Measurements from ENCODE around the gene NXN.
A peak's percentile ranks its signal among the peaks of the same experiment; 100 is the strongest.

The NXN gene

GRCh38 chr17:1024076-1024475 lies 44.5 kb upstream of the NXN start:
- H2BK12ac ChIP-seq (ENCODE audit: low read length in 2 of 2), result no peak overlapping the region
- H2AK5ac ChIP-seq (ENCODE audit: low read length, severe bottlenecking), result no peak overlapping the region
- H2AFZ ChIP-seq (ENCODE audit: low read depth, low read length), result no peak overlapping the region
- H2BK120ac ChIP-seq (ENCODE audit: low read depth, low read length), result no peak overlapping the region
- no peak overlapping the region for H3K4me2 ChIP-seq (ENCODE audit: low read length, poor library complexity, severe bottlenecking)
- H3K14ac ChIP-seq (ENCODE audit: low read length in 2 of 2), result no peak overlapping the region
- H3K9ac ChIP-seq (ENCODE audit: low read length), result no peak overlapping the region
- H4K91ac ChIP-seq (ENCODE audit: low read length), result no peak overlapping the region
- H3K4me3 ChIP-seq (ENCODE audit: insufficient read depth in 1 of 2, low read depth in 1 of 2, low read length in 2 of 2), result no peak overlapping the region
- no peak overlapping the region for H3K23ac ChIP-seq (ENCODE audit: low read length in 2 of 2)
- no peaks in the 10 kb centered on the region for H3K9me3 ChIP-seq (ENCODE audit: control insufficient read depth, low read length)
- 98% methylated on average over 27 of the region's 27 CpGs for WGBS
- H3K4me1 ChIP-seq (ENCODE audit: control insufficient read depth, insufficient read depth, low read depth, low read length), result peaks cover 9% of the 10 kb centered on the region
- H3K27me3 ChIP-seq (ENCODE audit: control insufficient read depth in 1 of 2, insufficient read depth in 1 of 2, low read length in 2 of 2), result no peaks in the 10 kb centered on the region
- peaks cover 24 to 81% of the 10 kb centered on the region in 2 experiments for H3K36me3 ChIP-seq (ENCODE audit: control insufficient read depth in 1 of 2, insufficient read depth in 2 of 2, low read depth in 1 of 2, low read length in 2 of 2)
- no peak overlapping the region for H2BK15ac ChIP-seq (ENCODE audit: low read depth, poor library complexity, severe bottlenecking)
- no peak overlapping the region for H4K8ac ChIP-seq (ENCODE audit: low read length)
- H3K4ac ChIP-seq (ENCODE audit: low read depth in 1 of 2, low read length in 2 of 2), result no peak overlapping the region
- H3K18ac ChIP-seq (ENCODE audit: low read depth in 1 of 2, low read length in 2 of 2), result no peak overlapping the region
- DNase-seq, result no peak
- no peak overlapping the region for H3K27ac ChIP-seq (ENCODE audit: low read length, poor library complexity, severe bottlenecking)
- no peak overlapping the region for H2BK5ac ChIP-seq (ENCODE audit: low read depth, low read length, poor library complexity, severe bottlenecking)
- H3K79me1 ChIP-seq (replicated peaks; ENCODE audit: low read length, poor library complexity, severe bottlenecking), result peaks cover 54% of the 10 kb centered on the region

DNA sequence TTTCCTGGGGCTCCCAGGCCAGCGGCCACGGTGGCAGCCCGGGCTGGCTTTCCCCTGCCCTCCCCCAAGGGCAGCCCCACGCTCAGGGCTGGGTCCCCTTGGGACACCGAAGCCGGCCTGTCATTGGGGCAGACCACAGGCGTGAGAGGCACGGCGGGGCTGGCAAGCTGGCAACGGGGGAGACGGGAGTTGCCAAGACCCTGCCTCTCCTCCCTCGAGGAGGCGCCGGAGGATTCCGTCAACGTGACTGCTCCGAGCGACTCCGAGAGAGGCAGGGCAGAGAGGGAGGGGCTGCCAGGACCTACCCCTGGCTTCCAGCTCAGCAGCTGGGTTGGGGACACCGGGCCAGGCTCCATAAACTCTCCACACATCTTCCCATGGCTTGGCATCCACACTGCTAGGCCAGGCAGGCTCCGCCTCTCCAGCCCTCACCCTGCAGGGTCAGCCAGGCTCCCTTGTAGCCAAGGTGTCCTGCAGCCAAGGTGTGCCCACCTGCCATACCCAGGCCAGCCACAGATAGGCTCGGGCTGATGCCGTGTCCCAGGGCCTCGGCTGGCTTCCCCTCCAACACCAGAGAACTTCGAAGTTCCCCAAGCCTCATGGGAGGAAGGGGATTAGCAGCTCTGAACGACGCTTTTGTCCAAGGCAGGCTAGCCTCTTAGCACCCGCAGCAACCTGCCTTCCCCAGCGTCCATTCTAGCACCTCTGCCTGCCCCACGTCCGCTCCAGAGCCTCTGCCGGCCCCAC lies 42.9 kb upstream of the NXN start:
- no peak overlapping the region for H3K9ac ChIP-seq (ENCODE audit: low read length)
- no peak overlapping the region for H2AK5ac ChIP-seq (ENCODE audit: low read length, severe bottlenecking)
- no peak overlapping the region for H2AFZ ChIP-seq (ENCODE audit: low read depth, low read length)
- H3K4me2 ChIP-seq (ENCODE audit: low read length, poor library complexity, severe bottlenecking), result no peak overlapping the region
- peak overlapping the region; percentile 43 for H4K8ac ChIP-seq (ENCODE audit: low read length)
- DNase-seq, result no peak
- peaks cover 50% of the 10 kb centered on the region for H3K79me1 ChIP-seq (replicated peaks; ENCODE audit: low read length, poor library complexity, severe bottlenecking)
- no peak overlapping the region for H2BK15ac ChIP-seq (ENCODE audit: low read depth, poor library complexity, severe bottlenecking)
- H2BK12ac ChIP-seq (ENCODE audit: low read length in 2 of 2), result no peak overlapping the region
- no peak overlapping the region for H3K18ac ChIP-seq (ENCODE audit: low read depth in 1 of 2, low read length in 2 of 2)
- no peak overlapping the region for H3K4me3 ChIP-seq (ENCODE audit: insufficient read depth in 1 of 2, low read depth in 1 of 2, low read length in 2 of 2)
- no peak overlapping the region for H2BK120ac ChIP-seq (ENCODE audit: low read depth, low read length)
- peaks cover 7% of the 10 kb centered on the region for H3K4me1 ChIP-seq (ENCODE audit: control insufficient read depth, insufficient read depth, low read depth, low read length)
- H3K23ac ChIP-seq (ENCODE audit: low read length in 2 of 2), result peak overlapping the region in 1 of 2 experiments; percentile 24
- no peaks in the 10 kb centered on the region for H3K27me3 ChIP-seq (ENCODE audit: control insufficient read depth in 1 of 2, insufficient read depth in 1 of 2, low read length in 2 of 2)
- peaks cover 29 to 83% of the 10 kb centered on the region in 2 experiments for H3K36me3 ChIP-seq (ENCODE audit: control insufficient read depth in 1 of 2, insufficient read depth in 2 of 2, low read depth in 1 of 2, low read length in 2 of 2)
- H4K91ac ChIP-seq (ENCODE audit: low read length), result peak overlapping the region; percentile 25
- H3K27ac ChIP-seq (ENCODE audit: low read length, poor library complexity, severe bottlenecking), result no peak overlapping the region
- H2BK5ac ChIP-seq (ENCODE audit: low read depth, low read length, poor library complexity, severe bottlenecking), result no peak overlapping the region
- no peaks in the 10 kb centered on the region for H3K9me3 ChIP-seq (ENCODE audit: control insufficient read depth, low read length)
- no peak overlapping the region for H3K14ac ChIP-seq (ENCODE audit: low read length in 2 of 2)
- 95% methylated on average over 32 of the region's 32 CpGs for WGBS
- H3K4ac ChIP-seq (ENCODE audit: low read depth in 1 of 2, low read length in 2 of 2), result peak overlapping the region in 1 of 2 experiments; percentile 27

DNA sequence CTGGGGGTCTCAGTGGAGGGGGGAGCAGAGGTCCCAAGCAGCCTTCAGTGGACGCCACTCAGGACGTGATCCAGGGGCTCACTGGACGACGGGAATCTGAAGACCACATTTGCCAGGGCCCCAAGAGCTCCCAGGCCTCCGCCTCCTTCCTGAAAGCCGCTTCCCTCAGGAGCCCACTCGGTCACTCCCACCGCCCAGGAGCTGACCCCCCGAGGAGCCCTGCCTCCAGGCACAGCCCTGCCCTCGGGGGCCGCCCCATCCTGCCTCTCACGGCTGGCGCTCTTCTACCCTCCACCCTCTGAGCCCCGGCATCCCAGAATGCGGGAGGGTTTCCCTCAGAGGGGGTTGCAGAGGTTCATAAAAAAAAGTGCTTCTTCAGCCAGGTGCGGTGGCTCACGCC lies 41.6 kb upstream of the NXN start:
- H3K14ac ChIP-seq (ENCODE audit: low read length in 2 of 2), result no peak overlapping the region
- H3K4me3 ChIP-seq (ENCODE audit: insufficient read depth in 1 of 2, low read depth in 1 of 2, low read length in 2 of 2), result no peak overlapping the region
- no peak overlapping the region for H2AK5ac ChIP-seq (ENCODE audit: low read length, severe bottlenecking)
- no peak overlapping the region for H2BK15ac ChIP-seq (ENCODE audit: low read depth, poor library complexity, severe bottlenecking)
- no peak for DNase-seq
- no peak overlapping the region for H3K27ac ChIP-seq (ENCODE audit: low read length, poor library complexity, severe bottlenecking)
- peaks cover 45% of the 10 kb centered on the region for H3K79me1 ChIP-seq (replicated peaks; ENCODE audit: low read length, poor library complexity, severe bottlenecking)
- no peak overlapping the region for H3K18ac ChIP-seq (ENCODE audit: low read depth in 1 of 2, low read length in 2 of 2)
- peaks cover 6% of the 10 kb centered on the region for H3K4me1 ChIP-seq (ENCODE audit: control insufficient read depth, insufficient read depth, low read depth, low read length)
- peaks cover 30 to 80% of the 10 kb centered on the region in 2 experiments for H3K36me3 ChIP-seq (ENCODE audit: control insufficient read depth in 1 of 2, insufficient read depth in 2 of 2, low read depth in 1 of 2, low read length in 2 of 2)
- H2AFZ ChIP-seq (ENCODE audit: low read depth, low read length), result no peak overlapping the region
- H3K23ac ChIP-seq (ENCODE audit: low read length in 2 of 2), result no peak overlapping the region
- H3K9me3 ChIP-seq (ENCODE audit: control insufficient read depth, low read length), result no peaks in the 10 kb centered on the region
- H3K27me3 ChIP-seq (ENCODE audit: control insufficient read depth in 1 of 2, insufficient read depth in 1 of 2, low read length in 2 of 2), result no peaks in the 10 kb centered on the region
- H4K8ac ChIP-seq (ENCODE audit: low read length), result no peak overlapping the region
- no peak overlapping the region for H4K91ac ChIP-seq (ENCODE audit: low read length)
- no peak overlapping the region for H3K4me2 ChIP-seq (ENCODE audit: low read length, poor library complexity, severe bottlenecking)
- H2BK12ac ChIP-seq (ENCODE audit: low read length in 2 of 2), result no peak overlapping the region
- no peak overlapping the region for H2BK5ac ChIP-seq (ENCODE audit: low read depth, low read length, poor library complexity, severe bottlenecking)
- H3K9ac ChIP-seq (ENCODE audit: low read length), result no peak overlapping the region
- H2BK120ac ChIP-seq (ENCODE audit: low read depth, low read length), result no peak overlapping the region
- no peak overlapping the region for H3K4ac ChIP-seq (ENCODE audit: low read depth in 1 of 2, low read length in 2 of 2)
- WGBS, result 90% methylated on average over 17 of the region's 17 CpGs

DNA sequence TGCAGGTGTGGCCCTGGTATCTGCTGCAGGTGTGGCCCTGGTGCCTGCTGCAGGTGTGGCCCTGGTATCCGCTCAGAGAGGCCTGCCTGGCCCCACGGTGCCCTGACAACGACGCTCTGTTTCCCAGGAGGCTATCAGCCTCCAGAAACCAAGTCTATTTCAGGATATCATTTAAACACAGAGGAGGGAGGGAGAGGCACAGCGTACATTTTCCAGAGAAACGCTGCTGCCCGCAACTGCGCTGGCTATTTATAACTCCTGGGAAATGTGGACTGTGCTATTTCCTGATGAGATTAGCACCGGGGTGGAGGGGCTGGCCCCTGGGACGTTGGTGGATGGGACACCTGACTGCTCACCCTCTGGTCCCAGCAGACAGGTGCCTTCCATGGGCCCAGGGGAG lies 39.9 kb upstream of the NXN start:
- Histone ChIP-seq H2AK5ac (ENCODE audit: low read length, severe bottlenecking) (no peak overlapping the region), H3K36me3 (ENCODE audit: control insufficient read depth in 1 of 2, insufficient read depth in 2 of 2, low read depth in 1 of 2, low read length in 2 of 2) (peaks cover 24 to 68% of the 10 kb centered on the region in 2 experiments), H3K4me3 (ENCODE audit: insufficient read depth in 1 of 2, low read depth in 1 of 2, low read length in 2 of 2) (no peak overlapping the region), H2BK12ac (ENCODE audit: low read length in 2 of 2) (no peak overlapping the region), H3K23ac (ENCODE audit: low read length in 2 of 2) (no peak overlapping the region), H3K18ac (ENCODE audit: low read depth in 1 of 2, low read length in 2 of 2) (no peak overlapping the region), H3K9me3 (ENCODE audit: control insufficient read depth, low read length) (no peaks in the 10 kb centered on the region), H3K27ac (ENCODE audit: low read length, poor library complexity, severe bottlenecking) (no peak overlapping the region), H3K27me3 (ENCODE audit: control insufficient read depth in 1 of 2, insufficient read depth in 1 of 2, low read length in 2 of 2) (no peaks in the 10 kb centered on the region), H2BK120ac (ENCODE audit: low read depth, low read length) (no peak overlapping the region), H3K4me2 (ENCODE audit: low read length, poor library complexity, severe bottlenecking) (no peak overlapping the region), H3K9ac (ENCODE audit: low read length) (no peak overlapping the region), H3K14ac (ENCODE audit: low read length in 2 of 2) (no peak overlapping the region), H3K4me1 (ENCODE audit: control insufficient read depth, insufficient read depth, low read depth, low read length) (peaks cover 6% of the 10 kb centered on the region), H3K79me1 (replicated peaks; ENCODE audit: low read length, poor library complexity, severe bottlenecking) (peaks cover 38% of the 10 kb centered on the region), H4K8ac (ENCODE audit: low read length) (no peak overlapping the region), H2BK15ac (ENCODE audit: low read depth, poor library complexity, severe bottlenecking) (no peak overlapping the region), H2AFZ (ENCODE audit: low read depth, low read length) (no peak overlapping the region), H4K91ac (ENCODE audit: low read length) (no peak overlapping the region), H3K4ac (ENCODE audit: low read depth in 1 of 2, low read length in 2 of 2) (no peak overlapping the region), H2BK5ac (ENCODE audit: low read depth, low read length, poor library complexity, severe bottlenecking) (no peak overlapping the region)
- 69% methylated on average over 8 of the region's 10 CpGs for WGBS
- peak; percentile 49 for DNase-seq
